Measurements from ENCODE around the gene NOS2.

Gene NOS2

GRCh38 chr17:27817731-27818130 is 17.4 kb upstream of the NOS2 start:
- ChIA-PET POLR2A (ENCODE audit: low non-redundant PET) (no interaction called here), CTCF (no interaction called here)
- TF ChIP-seq, protein P1, sequence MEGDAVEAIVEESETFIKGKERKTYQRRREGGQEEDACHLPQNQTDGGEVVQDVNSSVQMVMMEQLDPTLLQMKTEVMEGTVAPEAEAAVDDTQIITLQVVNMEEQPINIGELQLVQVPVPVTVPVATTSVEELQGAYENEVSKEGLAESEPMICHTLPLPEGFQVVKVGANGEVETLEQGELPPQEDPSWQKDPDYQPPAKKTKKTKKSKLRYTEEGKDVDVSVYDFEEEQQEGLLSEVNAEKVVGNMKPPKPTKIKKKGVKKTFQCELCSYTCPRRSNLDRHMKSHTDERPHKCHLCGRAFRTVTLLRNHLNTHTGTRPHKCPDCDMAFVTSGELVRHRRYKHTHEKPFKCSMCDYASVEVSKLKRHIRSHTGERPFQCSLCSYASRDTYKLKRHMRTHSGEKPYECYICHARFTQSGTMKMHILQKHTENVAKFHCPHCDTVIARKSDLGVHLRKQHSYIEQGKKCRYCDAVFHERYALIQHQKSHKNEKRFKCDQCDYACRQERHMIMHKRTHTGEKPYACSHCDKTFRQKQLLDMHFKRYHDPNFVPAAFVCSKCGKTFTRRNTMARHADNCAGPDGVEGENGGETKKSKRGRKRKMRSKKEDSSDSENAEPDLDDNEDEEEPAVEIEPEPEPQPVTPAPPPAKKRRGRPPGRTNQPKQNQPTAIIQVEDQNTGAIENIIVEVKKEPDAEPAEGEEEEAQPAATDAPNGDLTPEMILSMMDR (conservative IDR thresholded peaks at IDR 0.05; ENCODE audit: low read depth): no peak
- no peak overlapping the region for H3K27ac ChIP-seq
- DNase-seq (ENCODE audit: low spot score): no peak

DNA sequence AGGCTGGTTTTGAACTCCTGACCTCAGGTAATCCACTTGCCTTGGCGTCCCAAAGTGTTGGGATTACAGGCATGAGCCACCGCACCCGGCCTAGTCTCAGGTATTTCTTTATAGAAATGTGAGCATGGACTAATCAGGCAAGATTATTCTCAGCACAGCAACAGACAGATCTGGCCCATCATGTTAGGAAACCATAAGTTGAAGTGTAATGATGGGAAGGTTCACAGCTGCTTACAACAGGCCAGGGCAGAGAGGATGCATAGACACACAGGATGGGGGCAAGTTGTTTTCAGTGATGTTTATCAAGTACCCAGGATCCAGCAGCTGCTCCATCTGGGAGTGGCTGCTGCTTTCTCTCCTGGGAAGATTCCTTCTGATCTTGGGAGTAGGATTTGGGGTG is 16.6 kb upstream of the NOS2 start:
- TF ChIP-seq, protein P1 (conservative IDR thresholded peaks at IDR 0.05; ENCODE audit: low read depth): no peak
- H3K27ac ChIP-seq: no peak overlapping the region
- ChIA-PET CTCF (no interaction called here), POLR2A (ENCODE audit: low non-redundant PET) (no interaction called here)
- no peak for DNase-seq (ENCODE audit: low spot score)

DNA sequence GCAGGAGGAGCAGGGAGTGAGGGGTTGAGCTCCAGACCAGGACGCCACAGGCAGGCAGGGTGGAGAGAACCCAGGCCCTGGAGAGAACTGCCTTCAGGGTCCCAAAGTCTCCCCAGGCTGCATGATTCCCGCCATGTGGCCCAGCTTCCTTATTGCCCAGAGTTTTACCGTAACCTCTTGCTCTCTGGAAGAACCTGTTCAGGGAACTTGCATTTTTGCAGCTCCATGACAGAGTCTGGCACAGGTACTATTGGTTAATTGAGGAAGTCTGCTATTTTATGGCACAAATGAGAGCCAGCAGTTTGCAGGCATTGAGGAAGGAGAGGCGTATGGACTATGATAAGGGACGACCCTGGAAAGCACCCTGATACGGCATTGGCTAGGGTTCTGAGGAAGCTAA is 11.6 kb upstream of the NOS2 start:
- no peak overlapping the region for H3K27ac ChIP-seq
- POLR2A ChIA-PET (ENCODE audit: low non-redundant PET): no interaction called here
- TF ChIP-seq, protein P1 (conservative IDR thresholded peaks at IDR 0.05; ENCODE audit: low read depth): no peak
- no peak for DNase-seq (ENCODE audit: low spot score)
- CTCF ChIA-PET: interaction anchor here (0.9 kb wide), 1 partner anchor 81 kb away, joined by 3 read pairs; the partner anchor contains the start of gene LYRM9

- no peak overlapping the region for H3K27ac ChIP-seq
- ChIA-PET POLR2A (ENCODE audit: low non-redundant PET) (no interaction called here), CTCF (interaction anchor here (0.6 kb wide), 1 partner anchor 779 kb away, joined by 5 read pairs; no protein-coding TSS in a partner anchor)
- DNase-seq (ENCODE audit: low spot score): no peak
- TF ChIP-seq, protein P1 (conservative IDR thresholded peaks at IDR 0.05; ENCODE audit: low read depth): no peak
Measured at GRCh38 chr17:27810902-27811557, 10.7 kb upstream of the NOS2 start.

DNA sequence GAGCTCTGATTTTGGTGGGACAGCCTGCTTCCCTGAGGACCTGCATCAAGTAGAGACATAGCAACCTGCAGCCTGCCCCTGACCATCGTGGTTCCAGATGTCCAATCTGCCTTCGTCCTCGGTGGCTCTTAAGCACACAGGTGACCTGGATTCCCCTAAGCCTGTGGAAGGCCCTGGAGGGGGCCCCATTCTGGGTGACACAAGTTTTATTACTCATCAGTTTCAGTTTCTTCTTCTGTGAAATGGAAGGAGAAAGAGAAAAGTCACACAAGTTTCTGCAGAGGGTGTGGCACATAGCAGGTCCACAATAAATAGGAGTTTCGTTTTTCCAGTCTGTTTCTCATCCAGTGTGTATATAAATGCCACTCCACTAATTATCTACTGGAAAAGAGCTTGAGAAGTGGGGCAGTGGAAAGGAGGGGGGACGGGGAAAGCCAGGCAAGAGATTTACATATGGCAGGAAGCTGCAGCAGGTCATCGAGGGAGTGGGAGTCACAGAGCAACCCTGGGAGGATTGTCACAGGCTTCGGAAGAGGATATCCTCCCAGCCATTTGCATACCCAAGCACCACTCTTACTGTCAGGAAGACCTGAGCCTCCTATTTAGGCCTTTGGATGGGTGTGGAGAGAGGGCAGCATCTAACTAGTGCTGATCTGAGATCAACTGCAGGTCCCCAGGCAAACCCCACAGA is 10.0 kb upstream of the NOS2 start:
- no peak overlapping the region for H3K27ac ChIP-seq
- TF ChIP-seq, protein P1 (conservative IDR thresholded peaks at IDR 0.05; ENCODE audit: low read depth): no peak
- DNase-seq (ENCODE audit: low spot score): no peak
- ChIA-PET POLR2A (ENCODE audit: low non-redundant PET) (no interaction called here), CTCF (no interaction called here)

DNA sequence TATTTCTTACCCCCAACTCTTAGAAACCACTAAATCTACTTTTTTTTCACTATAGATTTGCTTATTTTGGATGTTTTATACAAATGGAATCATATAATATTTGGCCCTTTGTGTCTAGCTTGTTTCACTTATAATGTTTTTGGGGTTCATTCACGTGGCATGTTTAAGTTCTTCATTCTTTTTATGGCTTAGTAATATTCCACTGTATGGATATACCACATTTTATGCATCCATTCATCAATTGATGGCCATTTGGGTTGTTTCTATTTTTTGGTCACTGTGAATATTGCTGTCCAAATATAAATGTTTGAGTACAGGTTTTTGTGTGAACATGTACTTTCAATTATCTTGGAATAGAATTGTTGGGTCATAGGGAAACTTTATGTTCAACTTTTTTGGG is 9.2 kb upstream of the NOS2 start:
- ChIA-PET CTCF (no interaction called here), POLR2A (ENCODE audit: low non-redundant PET) (no interaction called here)
- no peak for DNase-seq (ENCODE audit: low spot score)
- H3K27ac ChIP-seq: no peak overlapping the region
- TF ChIP-seq, protein P1 (conservative IDR thresholded peaks at IDR 0.05; ENCODE audit: low read depth): no peak
